GM19395 (cell line): ENCODE results near the gene COL1A2.

Experiments
- ATAC-seq: cut with Tn5 transposase; IDR thresholded peaks from one replicate; pipeline ENCODE4 v1.9.1; 2021; ENCODE audit warnings: mild to moderate bottlenecking, moderate library complexity; ENCODE audit not compliant: unreplicated experiment

COL1A2 gene

DNA sequence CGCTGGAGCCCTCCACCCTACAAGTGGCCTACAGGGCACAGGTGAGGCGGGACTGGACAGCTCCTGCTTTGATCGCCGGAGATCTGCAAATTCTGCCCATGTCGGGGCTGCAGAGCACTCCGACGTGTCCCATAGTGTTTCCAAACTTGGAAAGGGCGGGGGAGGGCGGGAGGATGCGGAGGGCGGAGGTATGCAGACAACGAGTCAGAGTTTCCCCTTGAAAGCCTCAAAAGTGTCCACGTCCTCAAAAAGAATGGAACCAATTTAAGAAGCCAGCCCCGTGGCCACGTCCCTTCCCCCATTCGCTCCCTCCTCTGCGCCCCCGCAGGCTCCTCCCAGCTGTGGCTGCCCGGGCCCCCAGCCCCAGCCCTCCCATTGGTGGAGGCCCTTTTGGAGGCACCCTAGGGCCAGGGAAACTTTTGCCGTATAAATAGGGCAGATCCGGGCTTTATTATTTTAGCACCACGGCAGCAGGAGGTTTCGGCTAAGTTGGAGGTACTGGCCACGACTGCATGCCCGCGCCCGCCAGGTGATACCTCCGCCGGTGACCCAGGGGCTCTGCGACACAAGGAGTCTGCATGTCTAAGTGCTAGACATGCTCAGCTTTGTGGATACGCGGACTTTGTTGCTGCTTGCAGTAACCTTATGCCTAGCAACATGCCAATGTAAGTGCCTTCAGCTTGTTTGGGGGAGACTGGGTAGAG is at the start of gene COL1A2:
COL1A2 (plus strand) TSS at position 459 of the 704 bp plus-strand sequence; CDS start at position 596, 137 bp downstream.
- ATAC-seq = no peak

DNA sequence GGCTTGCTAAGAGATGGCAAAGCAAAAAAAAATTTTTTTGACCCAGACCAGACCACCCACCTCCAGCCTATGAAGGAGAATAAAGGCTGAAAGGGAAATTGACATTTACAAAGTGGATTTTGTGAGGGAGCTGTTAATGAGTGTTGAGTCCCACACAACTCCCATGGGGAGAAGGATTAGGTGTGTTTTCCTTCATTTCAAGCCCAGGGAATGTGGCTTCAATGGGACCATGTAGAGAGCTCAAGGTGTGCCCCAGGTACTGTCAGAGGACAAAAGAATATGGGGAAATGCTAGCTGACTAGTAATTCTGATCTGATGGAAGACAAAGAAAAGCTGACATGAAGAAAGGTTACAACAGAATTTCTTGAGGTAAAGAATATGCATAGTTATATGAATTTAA is 48.8 kb upstream of the COL1A2 start:
- ATAC-seq = no peak

DNA sequence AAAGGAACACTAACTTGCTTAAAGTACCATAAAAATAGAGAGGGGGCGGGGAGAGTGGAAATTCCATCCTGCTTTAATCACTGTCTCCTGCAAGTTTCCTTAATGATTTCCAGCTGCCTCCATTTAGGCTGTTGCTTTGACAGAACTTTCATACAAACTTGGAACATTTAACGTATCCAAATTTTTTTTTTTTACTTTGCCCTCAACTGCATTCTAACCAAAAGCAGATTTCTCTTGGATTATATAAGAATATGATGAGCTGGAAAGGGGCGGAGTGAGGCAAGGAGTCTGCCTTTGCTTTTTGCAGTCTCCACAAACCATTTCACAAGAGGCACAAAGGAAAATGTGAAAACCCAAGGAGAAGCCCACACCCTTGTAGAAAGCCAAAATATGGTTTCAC is 46.6 kb upstream of the COL1A2 start:
- ATAC-seq = no peak

DNA sequence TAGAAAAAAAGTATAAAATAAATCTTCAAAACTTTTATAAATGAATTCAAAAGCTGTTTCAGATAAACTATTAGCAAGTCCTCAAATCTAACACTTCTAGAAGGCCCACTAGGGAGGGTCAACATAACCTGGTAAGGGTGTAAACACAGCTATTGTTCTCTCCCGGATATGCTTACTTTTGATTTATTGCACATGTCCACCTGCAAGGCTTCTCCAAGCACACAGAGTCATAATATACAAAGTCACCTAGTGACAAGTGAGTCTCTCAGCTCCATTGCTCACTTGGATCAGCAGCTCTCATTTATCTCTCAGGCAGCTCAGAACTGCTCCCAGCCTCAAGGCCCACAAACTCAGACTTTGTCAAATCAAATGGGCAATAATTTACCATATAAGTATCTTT is 44.0 kb upstream of the COL1A2 start:
- no peak for ATAC-seq

DNA sequence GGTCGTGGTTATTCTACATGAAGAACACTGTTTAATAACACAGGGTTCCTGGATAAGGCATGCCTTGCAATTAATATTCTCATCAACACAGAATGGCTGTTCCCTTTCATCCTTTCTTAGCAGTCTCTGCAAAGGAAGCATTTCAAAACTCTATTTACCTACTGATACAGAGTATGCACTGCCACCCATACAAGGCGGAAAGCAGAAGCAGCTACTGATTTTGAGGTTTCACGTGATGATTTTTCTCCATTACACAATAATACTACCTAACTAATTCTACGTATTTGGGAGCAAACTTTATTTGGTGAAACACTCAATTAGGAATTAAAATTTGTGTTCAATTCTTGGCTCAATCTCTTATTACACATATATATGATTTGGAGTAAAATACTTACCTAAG is 43.0 kb upstream of the COL1A2 start:
- ATAC-seq = no peak

DNA sequence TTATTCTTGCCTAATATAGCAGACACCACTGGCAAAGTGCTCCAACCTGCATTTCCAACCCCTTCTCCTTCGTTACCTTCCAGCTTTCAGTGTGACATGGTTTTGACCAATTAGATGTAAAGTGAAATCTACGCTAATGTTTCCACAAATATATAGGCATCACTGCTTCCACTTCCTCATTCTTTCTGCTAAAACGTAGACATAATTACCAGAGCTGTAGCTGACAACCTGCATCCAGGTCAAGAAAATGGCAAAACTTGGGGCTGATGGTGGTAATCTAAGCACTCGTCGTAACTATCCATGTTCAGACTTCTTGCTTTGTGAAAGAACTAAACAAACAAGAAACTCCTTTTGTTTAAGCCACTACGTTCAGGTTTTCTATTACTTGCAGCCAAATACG is 41.8 kb upstream of the COL1A2 start:
- ATAC-seq = no peak

DNA sequence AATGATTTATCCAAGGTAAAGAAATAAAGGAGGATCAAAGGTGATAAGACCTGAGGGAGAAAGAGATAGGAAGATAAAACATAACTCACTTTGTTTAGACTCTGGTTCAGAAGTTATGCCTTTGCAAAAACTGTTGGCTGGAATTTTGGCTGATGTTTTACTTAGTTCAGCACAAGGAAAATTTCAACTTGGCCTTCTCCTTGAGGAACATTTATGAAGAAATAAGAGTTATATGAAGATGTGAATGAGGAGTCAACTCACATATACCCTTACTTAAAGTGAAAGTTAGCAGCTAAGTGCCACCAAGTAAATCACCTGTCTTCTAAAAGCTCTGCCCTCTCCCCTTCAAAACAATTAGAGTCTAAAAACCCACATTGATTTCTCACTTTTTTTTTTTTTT is 39.7 kb upstream of the COL1A2 start:
- no peak for ATAC-seq

DNA sequence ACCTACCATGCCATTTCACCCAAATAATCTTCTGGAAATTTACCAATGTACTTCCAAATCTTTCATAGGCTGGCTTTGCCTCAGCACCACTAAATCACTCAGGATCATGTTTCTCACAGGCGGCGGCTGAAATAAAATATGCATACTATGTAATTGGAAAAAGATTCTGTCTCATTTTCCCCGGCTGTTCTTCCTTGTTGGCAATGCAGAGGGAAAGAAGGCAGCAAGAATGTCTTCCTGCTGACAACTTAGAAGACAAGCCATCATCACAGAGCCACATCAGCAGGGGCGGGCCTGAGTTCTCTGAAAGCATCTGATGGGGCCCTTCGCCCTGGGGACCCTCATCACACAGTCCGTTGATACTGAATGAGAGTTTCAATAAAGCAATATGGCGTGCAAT is 39.2 kb upstream of the COL1A2 start:
- no peak for ATAC-seq

DNA sequence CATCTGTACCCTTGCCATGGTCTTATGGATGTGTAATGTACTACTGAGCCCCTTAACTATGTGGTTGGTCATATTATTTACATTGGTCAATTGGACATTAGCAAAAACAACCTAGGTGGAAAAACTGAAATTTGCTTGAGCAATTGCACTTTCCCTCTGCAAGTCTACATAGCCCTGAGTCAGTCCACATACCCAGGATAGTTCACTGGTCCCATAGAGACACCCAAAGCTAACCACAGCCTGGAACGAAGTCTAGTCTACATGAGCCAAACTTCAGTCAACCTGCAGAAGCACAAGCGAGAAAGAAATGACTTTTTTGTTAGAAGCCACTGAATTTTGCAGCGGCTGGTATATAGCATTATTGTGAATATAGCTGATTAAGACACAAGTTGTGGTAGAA is 37.6 kb upstream of the COL1A2 start:
- ATAC-seq = no peak

DNA sequence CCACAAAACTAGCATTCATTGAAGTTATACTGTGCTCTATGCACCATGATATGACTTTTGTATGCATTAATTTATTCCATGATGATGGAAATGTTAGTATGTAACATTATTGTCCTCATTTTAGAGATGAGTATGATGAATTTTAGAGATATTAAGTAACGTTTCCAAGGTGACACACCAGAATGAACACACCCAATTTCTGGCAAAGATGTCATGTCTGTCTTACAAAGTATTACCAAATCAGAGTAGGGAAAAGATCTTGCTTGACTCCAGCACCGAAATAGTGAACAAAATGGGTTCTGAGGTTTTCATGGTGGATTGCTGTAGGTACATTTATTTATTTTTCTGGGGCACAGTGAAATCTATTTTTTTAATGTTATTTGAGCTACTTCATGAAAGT is 33.8 kb upstream of the COL1A2 start:
- no peak for ATAC-seq

DNA sequence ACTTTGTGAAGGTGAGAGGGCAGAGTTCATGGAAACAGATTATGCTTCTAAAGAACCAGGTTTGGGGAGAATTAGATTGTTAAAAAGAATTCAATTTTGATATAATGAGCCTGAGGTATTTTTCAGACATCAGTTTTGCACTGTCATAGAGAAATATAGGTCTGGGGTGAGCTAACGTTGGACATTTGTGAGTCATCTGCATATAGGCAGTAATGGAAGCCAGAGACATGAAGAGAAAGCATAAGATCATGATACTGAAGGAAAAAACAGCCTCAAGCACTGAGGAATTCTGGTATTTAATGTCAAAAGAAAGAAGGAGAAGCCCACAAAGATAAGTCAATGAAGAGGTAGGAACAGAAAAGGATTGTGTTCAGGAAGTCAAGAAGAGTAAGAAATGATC is 32.4 kb upstream of the COL1A2 start:
- no peak for ATAC-seq

DNA sequence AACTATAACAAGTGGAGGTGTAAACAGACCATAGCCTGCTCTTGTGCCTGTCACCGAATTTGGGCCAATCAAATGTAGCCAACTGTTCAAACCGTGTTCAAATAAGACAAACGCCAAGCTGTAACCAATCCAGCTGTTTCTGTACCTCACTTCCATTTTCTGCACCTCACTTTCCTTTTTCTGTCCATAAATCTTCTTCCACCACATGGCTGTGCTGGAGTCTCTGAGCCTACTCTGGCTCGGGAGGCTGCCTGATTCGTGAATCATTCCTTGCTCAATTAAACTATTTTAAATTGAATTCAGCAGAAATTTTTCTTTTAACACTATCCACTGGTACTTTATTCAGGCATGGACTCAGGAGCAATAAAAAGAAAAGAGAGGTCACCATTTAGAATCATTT is 29.9 kb upstream of the COL1A2 start:
- no peak for ATAC-seq

DNA sequence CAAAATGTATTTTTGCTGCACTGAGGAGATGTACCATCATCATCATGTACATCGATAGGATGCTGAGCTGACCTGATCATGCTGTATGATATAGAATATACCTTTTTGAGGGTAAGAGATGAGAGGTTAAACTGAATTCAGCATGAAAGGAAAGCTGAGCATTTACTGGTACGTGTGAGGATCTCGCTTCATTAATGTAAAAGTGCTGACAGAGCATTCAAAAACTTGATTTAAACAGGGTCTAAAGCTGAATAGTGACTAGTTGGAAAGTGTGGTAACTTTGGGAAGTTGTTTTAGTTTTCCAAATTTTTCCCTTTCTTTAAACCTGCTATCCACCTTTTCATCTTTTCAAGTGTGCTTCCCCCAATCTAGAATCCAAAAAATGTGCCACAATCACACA is 28.5 kb upstream of the COL1A2 start:
- ATAC-seq = no peak

DNA sequence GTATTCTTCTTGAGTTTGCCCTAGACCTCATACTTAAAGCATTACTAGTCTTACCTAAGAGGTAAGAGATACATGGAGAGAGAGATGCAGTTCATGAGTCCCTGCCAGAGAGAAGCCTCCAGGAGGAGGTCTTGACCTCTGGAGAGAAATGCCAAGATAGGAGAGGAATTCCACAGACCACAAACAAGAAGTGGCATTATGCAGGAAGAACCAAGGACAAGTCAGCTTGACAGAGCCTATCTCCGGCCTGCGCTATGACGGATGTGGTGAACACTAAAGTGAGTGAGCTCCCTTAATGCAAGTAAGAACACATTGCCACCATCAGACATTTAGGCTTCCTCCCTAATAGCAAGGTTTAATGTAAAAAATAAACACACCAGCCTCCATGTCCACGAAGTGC is 27.9 kb upstream of the COL1A2 start:
- ATAC-seq = no peak

DNA sequence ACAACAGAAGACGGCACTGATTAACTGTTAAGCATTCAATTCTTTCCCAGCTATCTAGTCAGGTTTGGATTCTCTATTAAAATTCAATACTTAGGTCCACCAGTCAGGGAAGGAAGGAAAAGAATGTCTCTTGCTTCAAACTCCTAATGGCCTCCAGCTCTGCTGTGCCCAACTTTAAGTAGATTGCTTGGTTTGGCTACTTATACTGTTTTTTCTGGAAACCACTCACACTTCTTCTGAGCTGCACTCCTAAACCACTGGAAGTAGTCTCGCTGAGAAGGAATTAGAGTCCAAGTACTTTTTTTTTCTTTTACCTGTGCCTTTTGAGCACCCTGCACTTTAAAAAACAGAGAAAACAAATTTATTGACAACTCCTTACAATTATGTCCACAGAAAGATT is 26.7 kb upstream of the COL1A2 start:
- no peak for ATAC-seq

DNA sequence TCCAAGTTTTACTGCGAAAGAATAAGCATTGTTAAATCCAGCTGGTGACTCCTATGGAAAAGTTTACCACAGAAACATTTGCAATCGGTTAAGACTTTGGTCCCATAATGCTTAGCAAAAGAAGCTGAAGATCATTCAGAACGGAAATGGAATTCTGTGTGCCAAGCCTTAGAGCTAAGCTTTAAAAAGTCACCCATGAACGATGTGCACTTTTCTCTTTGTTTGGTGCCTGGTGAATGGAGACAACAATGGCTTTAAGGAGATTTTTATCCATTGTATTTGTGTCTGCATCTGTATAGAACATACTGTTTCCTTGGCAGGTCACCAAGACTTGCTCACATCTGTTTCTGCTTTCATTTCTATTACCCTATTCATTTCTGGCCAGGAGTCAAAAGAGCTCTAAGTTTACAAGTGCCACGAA is 26.3 kb upstream of the COL1A2 start:
- no peak for ATAC-seq

DNA sequence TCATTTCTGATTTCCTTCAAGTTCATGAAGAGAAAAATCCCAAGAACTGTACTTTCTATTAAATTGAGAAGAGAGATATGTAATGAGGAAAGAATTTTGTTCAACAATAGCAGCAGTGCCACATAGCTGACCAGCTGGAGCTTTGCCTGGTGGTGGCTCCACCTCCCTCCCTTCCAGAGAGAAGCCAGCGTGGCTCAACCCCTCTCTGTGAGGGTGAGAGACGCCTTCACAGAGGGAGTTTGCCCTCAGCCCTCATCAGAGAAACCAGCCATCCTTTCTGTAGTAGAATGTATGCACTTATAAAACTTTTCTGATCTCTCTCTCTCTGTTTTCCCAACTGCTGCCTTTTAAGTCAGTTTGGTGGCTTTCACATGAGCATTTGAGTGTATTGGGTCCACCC is 20.5 kb upstream of the COL1A2 start:
- ATAC-seq = no peak

DNA sequence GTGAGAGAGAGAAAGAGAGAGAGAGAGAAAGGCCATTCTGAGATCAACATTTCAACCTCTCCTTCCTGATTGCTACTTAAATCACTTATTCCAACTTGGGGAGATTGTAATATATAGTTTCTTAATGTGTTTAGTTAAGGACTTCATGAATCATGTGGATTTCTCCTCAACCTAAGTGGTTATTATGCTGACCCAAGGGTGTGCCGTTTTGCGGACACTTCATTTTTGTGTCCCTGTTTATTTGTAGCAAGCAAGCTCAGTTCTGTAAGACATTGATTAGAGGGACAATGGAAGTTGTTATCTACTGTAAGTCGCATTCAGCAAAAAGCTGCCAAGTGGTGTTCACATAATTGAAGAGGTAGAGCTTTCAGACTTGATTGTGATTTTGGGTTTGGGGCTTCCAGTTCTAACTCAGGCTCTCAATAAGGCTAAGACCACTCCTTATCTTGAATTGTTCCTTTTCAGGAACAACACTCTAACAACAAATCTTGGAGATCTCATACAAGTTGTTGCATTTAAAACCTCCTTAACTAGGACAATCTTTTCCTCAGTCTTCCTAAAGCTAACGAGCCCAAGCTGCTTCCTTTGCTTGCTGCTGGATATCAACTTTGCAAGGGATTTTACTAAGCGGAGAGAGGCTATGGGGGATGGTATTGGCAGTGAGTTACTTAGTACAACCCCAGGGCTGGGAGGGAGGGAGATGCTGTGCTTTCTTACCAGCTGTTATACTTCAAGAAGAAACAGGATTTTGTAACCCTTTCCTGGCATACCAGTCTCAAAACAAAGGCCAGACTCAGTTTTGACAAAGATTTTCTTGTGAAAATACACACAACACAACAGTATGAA is 19.8 kb upstream of the COL1A2 start:
- ATAC-seq = no peak

DNA sequence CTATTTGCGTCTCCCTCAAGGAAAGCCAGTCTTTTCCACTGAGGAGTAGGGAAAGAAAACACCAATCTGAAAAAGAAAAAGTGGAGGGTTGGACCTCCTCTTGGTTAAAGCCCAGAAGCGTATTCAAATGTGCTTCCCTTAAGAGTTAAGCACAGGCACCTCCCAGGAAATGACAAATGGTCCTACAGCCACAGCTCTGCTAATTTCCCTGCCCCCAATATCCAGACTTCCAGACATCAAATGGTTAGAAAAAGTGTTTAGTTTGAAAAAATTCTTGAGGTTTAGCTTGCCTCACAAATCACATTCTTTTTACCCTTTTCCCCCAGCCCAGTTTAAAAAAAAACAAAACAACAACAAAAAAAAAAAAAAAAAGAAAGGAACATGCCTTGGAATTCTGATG is 19.0 kb upstream of the COL1A2 start:
- no peak for ATAC-seq

DNA sequence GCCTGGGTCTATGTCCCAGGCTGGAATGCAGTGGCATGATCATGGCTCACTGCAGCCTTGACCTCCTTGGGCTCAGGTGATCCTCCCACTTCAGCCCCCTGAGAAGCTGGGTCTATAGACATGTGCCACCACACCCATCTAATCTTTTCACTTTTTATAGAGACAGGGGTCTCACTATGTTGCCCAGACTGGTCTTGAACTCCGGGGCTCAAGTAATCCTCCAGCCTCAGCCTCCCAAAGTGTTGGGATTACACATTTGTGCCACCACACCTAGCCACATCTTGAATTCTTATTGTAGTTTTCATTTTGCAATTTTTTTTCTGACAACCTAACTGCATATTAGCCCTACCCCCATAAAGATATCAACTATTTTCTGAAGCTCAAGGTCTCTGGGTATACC is 18.4 kb upstream of the COL1A2 start:
- no peak for ATAC-seq

DNA sequence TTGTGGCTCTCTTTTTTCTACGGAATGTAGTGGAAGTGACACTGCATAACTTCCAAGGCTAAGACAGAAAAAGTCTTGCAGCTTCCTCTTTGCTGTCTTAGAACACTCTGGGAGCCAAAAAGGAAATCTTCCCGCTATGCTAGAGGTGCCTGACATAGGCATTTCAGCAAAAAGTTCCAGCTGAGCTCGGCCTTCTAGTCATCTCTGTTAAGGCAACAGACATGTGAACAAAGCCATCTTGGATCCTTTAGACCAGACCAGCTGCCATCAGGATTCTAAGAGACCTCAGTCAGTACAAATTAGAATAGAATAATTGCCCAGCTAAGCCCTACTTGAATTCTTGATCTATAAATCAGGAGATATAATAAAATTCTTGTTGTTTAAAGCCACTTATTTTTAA is 16.3 kb upstream of the COL1A2 start:
- ATAC-seq = no peak

DNA sequence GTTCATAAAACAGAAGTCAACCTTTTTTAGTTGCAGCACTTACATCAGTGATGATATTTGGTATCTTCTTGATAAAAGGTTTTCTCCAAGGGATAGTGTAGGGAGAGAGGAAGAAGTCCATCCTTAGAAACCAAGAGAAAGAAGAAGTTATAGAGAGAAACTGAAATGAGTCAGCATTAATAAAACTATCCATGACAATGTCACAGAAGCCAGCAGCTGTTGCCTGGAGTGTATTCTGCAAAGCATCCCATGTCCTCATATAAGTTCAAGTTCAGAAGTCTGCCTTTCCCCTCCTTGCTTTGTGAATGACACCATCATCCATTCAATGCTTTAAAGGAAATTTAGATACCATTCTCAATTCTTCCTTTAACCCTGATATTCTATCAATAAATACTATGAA is 14.4 kb upstream of the COL1A2 start:
- no peak for ATAC-seq

DNA sequence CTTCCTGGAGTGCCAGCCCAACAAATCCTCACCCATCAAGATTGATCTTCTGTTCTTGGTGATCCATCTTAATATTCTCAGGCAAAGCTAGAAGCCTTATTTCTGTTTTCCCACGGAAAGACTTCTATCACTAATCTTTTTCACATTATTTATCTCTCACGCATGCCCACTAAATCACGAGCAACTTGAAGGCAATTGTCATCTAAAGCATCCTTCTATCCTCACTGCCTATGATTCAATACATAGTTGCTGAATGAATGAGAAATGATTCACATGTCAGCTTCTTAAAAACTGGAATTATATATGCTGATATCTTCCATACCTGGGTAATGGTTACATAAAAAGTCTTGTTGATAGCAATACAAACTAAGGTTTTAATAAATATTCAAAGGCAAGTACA is 12.6 kb upstream of the COL1A2 start:
- ATAC-seq = no peak
